Measurements from ENCODE around the gene CRHR2. TPM values are rescaled to one million over a fixed set of nuclear protein-coding genes. Genes with fewer than 3 reads are reported as not detected.

The CRHR2 gene
- total and polyA plus RNA-seq, 2 experiments from 2014 or later = 0.14 to 1.4 TPM

GRCh38 chr7:30727061-30727945 is 45.0 kb upstream of the CRHR2 start:
- Histone ChIP-seq H3K36me3 (ENCODE audit: insufficient read depth) (no peaks in the 10 kb centered on the region), H4K20me1 (replicated peaks; ENCODE audit: insufficient read depth) (no peaks in the 10 kb centered on the region), H3K4me1 (ENCODE audit: insufficient read depth) (peaks cover 25% of the 10 kb centered on the region), H3K79me2 (replicated peaks; ENCODE audit: insufficient read depth) (no peaks in the 10 kb centered on the region), H3K27me3 (ENCODE audit: insufficient read depth) (no peaks in the 10 kb centered on the region), H2AFZ (peak overlapping the region; percentile 61), H3K27ac (ENCODE audit: low read depth) (peak overlapping the region; percentile 67), H3F3A (replicated peaks; ENCODE audit: low read depth) (peaks cover 3% of the 10 kb centered on the region; the same call in 1 of the 2 replicates), H3K4me3 (no peak overlapping the region), H3K4me2 (0 out of 2 replicates have a peak overlapping the region, but pooled peaks have one; percentile 60), H3K9me2 (ENCODE audit: insufficient read depth) (0 out of 2 replicates have a peak, but pooled peaks cover 6% of the 10 kb centered on the region)
- ATAC-seq = peak; percentile 82
- peak; percentile 33 for DNase-seq (ENCODE audit: low spot score)
- Mint-ChIP-seq H3K9me3 (no peaks in the 10 kb centered on the region; the same call in 2 of the 3 replicates), H3K27ac (peak overlapping the region; percentile 91), H3K27me3 (ENCODE audit: insufficient read depth, low read depth, poor library complexity) (peaks cover 24% of the 10 kb centered on the region), H3K36me3 (ENCODE audit: low read depth) (0 out of 3 replicates have a peak, but pooled peaks cover 2% of the 10 kb centered on the region), H3K4me1 (peaks cover 46% of the 10 kb centered on the region), H3K4me3 (peak overlapping the region; percentile 10; the same call in 1 of the 3 replicates)
- no peak for TF ChIP-seq JUNB (IDR thresholded peaks at IDR 0.05; ENCODE audit: unreplicated experiment)
- TF ChIP-seq, protein P1, sequence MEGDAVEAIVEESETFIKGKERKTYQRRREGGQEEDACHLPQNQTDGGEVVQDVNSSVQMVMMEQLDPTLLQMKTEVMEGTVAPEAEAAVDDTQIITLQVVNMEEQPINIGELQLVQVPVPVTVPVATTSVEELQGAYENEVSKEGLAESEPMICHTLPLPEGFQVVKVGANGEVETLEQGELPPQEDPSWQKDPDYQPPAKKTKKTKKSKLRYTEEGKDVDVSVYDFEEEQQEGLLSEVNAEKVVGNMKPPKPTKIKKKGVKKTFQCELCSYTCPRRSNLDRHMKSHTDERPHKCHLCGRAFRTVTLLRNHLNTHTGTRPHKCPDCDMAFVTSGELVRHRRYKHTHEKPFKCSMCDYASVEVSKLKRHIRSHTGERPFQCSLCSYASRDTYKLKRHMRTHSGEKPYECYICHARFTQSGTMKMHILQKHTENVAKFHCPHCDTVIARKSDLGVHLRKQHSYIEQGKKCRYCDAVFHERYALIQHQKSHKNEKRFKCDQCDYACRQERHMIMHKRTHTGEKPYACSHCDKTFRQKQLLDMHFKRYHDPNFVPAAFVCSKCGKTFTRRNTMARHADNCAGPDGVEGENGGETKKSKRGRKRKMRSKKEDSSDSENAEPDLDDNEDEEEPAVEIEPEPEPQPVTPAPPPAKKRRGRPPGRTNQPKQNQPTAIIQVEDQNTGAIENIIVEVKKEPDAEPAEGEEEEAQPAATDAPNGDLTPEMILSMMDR (conservative IDR thresholded peaks at IDR 0.05; ENCODE audit: low read depth in 2 of 2) = no peak
- TF ChIP-seq CREB1 (CRISPR knock-in tag; IDR thresholded peaks at IDR 0.05; ENCODE audit: low read depth) = no peak
- TF ChIP-seq ZNF114 (CRISPR knock-in tag; IDR thresholded peaks at IDR 0.05) = no peak
- TF ChIP-seq, protein P2, sequence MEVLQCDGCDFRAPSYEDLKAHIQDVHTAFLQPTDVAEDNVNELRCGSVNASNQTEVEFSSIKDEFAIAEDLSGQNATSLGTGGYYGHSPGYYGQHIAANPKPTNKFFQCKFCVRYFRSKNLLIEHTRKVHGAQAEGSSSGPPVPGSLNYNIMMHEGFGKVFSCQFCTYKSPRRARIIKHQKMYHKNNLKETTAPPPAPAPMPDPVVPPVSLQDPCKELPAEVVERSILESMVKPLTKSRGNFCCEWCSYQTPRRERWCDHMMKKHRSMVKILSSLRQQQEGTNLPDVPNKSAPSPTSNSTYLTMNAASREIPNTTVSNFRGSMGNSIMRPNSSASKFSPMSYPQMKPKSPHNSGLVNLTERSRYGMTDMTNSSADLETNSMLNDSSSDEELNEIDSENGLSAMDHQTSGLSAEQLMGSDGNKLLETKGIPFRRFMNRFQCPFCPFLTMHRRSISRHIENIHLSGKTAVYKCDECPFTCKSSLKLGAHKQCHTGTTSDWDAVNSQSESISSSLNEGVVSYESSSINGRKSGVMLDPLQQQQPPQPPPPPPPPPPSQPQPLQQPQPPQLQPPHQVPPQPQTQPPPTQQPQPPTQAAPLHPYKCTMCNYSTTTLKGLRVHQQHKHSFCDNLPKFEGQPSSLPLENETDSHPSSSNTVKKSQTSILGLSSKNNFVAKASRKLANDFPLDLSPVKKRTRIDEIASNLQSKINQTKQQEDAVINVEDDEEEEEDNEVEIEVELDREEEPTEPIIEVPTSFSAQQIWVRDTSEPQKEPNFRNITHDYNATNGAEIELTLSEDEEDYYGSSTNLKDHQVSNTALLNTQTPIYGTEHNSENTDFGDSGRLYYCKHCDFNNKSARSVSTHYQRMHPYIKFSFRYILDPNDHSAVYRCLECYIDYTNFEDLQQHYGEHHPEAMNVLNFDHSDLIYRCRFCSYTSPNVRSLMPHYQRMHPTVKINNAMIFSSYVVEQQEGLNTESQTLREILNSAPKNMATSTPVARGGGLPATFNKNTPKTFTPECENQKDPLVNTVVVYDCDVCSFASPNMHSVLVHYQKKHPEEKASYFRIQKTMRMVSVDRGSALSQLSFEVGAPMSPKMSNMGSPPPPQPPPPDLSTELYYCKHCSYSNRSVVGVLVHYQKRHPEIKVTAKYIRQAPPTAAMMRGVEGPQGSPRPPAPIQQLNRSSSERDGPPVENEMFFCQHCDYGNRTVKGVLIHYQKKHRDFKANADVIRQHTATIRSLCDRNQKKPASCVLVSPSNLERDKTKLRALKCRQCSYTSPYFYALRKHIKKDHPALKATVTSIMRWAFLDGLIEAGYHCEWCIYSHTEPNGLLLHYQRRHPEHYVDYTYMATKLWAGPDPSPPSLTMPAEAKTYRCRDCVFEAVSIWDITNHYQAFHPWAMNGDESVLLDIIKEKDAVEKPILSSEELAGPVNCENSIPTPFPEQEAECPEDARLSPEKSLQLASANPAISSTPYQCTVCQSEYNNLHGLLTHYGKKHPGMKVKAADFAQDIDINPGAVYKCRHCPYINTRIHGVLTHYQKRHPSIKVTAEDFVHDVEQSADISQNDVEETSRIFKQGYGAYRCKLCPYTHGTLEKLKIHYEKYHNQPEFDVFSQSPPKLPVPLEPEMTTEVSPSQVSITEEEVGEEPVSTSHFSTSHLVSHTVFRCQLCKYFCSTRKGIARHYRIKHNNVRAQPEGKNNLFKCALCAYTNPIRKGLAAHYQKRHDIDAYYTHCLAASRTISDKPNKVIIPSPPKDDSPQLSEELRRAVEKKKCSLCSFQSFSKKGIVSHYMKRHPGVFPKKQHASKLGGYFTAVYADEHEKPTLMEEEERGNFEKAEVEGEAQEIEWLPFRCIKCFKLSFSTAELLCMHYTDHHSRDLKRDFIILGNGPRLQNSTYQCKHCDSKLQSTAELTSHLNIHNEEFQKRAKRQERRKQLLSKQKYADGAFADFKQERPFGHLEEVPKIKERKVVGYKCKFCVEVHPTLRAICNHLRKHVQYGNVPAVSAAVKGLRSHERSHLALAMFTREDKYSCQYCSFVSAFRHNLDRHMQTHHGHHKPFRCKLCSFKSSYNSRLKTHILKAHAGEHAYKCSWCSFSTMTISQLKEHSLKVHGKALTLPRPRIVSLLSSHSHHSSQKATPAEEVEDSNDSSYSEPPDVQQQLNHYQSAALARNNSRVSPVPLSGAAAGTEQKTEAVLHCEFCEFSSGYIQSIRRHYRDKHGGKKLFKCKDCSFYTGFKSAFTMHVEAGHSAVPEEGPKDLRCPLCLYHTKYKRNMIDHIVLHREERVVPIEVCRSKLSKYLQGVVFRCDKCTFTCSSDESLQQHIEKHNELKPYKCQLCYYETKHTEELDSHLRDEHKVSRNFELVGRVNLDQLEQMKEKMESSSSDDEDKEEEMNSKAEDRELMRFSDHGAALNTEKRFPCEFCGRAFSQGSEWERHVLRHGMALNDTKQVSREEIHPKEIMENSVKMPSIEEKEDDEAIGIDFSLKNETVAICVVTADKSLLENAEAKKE (CRISPR knock-in tag; IDR thresholded peaks at IDR 0.05) = peak; percentile 84

Data from GM23338 (cell line).